ENCODE data around the gene TEX10.
A peak's percentile ranks its signal among the peaks of the same experiment; 100 is the strongest.

Gene TEX10

GRCh38 chr9:100286257-100286656 is 66.5 kb downstream of the TEX10 start:
- H3K27ac ChIP-seq, result peak overlapping the region; percentile 78
- TF ChIP-seq CTCF (conservative IDR thresholded peaks at IDR 0.05), result no peak

GRCh38 chr9:100285601-100286000 is 67.1 kb downstream of the TEX10 start:
- TF ChIP-seq CTCF (conservative IDR thresholded peaks at IDR 0.05), result no peak
- H3K27ac ChIP-seq, result peak overlapping the region; percentile 78

- H3K27ac ChIP-seq, result peak overlapping the region; percentile 78
- TF ChIP-seq CTCF (conservative IDR thresholded peaks at IDR 0.05), result no peak
These were observed 67.7 kb downstream of the TEX10 start for GRCh38 chr9:100285080-100285479.

- TF ChIP-seq CTCF (conservative IDR thresholded peaks at IDR 0.05), result no peak
These were observed 68.5 kb downstream of the TEX10 start for GRCh38 chr9:100284247-100284646.

GRCh38 chr9:100282388-100282719 is 70.4 kb downstream of the TEX10 start:
- no peak overlapping the region for H3K27ac ChIP-seq
- no peak for TF ChIP-seq CTCF (conservative IDR thresholded peaks at IDR 0.05)

More at GRCh38 chr9:100284247-100284646, 68.5 kb downstream of the TEX10 start:
- H3K27ac ChIP-seq, result peak overlapping the region; percentile 78

GRCh38 chr9:100281676-100282387 is 70.9 kb downstream of the TEX10 start:
- no peak overlapping the region for H3K27ac ChIP-seq
- no peak for TF ChIP-seq CTCF (conservative IDR thresholded peaks at IDR 0.05)

- no peak overlapping the region for H3K27ac ChIP-seq
- TF ChIP-seq CTCF (conservative IDR thresholded peaks at IDR 0.05), result no peak
These were observed 71.7 kb downstream of the TEX10 start for GRCh38 chr9:100281066-100281465.
